OCI-M1 (cell line): Measurements from ENCODE around the gene PAM16.

Experiments used
- DNase-seq: peaks from one replicate; lab custom pipeline; 2025; lab: John Stamatoyannopoulos, UW

Gene PAM16

DNA sequence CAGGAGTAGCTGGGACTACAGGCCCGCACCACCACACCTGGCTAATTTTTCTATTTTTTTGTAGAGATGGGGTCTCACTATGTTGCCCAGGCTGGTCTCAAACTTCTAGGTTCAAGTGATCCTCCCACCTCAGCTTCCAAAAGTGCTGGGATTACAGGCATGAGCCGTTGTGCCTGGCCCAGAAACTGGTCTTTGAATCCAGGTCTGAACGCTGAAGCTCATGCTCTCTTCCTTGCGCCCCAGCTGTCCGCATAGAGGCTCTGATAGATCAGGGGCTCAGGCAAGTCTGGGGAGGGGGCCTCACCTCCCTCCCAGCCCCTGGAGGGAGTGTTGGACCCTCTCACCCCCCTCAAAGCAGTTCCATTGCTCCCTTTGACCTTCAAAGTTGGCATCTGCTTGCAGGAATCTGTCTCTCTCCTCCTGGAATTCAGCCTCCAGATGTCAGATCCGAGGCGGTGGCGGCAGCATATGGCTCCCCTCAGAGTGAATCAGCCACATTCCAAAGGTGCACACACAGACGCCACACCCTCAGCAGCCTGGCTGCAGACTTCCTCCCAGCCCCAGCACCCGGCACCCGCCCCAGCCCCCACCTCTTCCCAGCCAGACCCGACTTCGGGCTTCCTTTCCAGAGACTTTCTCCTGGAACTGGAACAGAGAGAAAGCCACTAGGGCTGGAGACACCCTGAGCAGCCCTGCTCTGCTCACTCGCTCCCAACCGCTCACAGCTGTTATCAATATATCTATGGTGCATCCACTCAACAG, 52.2 kb downstream of the PAM16 start:
- no peak for DNase-seq

DNA sequence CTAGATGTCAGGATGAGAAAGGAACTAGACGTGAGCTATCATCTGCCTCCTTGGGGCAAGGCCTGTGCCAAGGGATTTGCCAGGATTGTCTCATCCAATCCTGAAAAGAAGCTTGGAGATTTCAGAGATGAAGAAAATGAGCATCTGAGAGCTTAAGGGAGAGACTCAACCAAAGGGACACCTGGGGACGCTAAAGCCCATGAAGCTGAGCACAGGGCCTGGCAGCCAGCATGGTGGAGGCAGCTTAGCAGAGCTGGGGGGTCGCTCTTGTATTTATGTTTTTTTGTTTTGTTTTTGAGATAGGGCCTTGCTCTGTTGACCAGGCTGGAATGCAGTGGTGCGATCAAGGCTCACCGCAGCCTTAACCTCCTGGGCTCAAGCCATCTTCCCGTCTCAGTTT, 53.6 kb downstream of the PAM16 start:
- no peak for DNase-seq

DNA sequence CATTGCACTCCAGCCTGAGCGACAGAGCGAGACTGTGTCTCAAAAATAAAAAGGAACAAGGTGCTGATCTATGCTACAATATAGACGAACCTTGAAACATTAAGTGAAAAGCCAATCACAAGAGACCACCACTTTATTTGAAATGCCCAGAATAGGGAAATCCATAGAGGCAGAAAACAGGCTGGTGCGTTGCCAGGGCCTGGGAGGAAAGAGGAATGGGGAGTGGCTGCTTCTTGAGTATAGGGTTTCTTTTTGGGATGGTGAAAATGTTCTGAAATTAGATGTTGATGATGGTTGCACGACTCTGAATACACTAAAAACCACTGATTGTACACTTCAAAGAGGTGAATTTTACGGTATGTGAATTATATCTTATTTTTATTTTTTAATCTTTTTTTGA, 55.5 kb downstream of the PAM16 start:
- DNase-seq, result no peak

DNA sequence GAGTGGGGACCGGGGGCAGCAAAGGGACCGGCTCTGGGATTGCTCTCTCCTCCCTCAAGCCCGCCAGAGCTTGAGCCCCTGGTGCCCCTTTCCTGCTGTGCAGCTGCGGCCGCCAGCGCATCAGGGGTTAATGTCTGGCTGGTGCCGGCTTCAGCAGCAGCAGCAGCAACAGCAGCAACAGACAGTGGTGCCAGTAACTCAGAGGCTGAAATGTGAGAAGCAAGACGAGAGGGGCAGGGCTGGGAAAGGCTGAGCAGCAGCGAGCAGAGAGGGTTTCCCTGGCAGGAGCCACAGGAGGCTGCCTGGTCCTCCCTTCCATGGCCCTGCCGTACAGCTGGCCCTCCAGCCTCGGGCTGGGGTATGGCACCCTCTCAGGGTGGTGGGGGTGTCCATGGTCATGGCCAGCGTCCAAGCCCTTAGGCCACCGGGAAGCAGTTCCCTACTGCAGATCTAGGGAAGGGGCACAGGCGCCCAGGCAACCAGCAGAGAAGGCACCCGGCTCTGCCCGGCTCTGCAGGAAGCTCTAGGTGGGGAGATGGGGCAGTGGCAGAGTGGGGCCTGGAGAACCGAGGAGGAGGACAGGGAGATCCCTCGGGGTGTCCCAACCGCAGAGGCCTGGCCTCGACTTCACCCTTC, 57.2 kb downstream of the PAM16 start:
- DNase-seq, result no peak

DNA sequence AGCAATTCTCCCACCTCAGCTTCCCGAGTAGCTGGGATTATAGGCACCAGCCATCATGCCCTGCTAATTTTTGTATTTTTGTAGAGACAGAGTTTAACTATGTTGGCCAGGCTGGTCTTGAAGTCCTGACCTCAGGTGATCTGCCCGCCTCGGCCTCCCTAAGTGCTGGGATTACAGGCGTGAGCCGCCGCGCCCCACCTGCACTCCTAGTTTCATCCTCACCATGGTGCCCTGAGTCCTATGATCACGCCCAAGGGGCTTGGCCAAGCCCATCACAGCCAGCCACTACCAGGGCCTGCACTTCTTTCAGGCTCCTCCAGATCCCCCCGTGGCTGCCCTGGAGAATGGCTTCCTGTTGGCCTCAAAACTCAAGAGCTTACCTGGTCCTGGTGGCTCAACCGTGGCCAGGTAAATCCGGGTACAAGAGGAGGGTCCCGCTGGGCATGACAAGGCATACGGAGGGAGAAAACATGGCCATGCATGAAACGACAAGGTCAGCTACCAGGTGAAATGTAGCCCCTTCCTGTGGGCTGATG, 57.9 kb downstream of the PAM16 start:
- no peak for DNase-seq

DNA sequence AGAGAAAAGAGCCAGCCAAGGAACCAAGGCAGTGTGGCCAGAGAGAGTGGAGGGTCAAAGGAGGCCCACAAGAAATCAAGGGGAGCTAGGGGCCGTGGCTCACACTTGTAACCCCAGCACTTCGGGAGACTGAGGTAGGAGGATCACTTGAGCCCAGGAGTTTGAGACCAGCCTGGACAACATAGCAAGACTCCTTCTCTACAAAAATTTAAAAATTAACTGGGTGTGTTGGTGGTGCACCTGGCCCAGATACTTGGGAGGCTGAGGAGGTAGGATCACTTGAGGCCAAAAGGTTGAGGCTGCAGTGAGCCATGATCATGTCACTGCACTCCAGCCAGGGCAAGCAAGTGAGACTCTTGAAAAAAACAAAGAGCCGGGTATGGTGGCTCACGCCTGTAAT, 59.4 kb downstream of the PAM16 start:
- DNase-seq, result no peak
